HCT116 (cell line): ENCODE measurements around the gene WASF2. TPM values are rescaled to one million over a fixed set of nuclear protein-coding genes. Genes with fewer than 3 reads are reported as not detected.

Experiments used
- ATAC-seq: fragments of 200-7000 bp; cut with Tn5 transposase; 2 replicates; pipeline ENCODE4 v1.9.1; 2020; ENCODE audit warnings: mild to moderate bottlenecking, moderate library complexity
- BruUV-seq: library from RNA; stranded (reverse); fragments of 400-500 nt; replicated peaks from 2 replicates; lab custom pipeline; 2021; lab: Mats Ljungman, UMichigan
- CTCF ChIA-PET: fragments of 300-600 bp; sonication (Branson Sonifier 250); formaldehyde crosslinking; loops from one replicate; lab custom pipeline; 2021; ENCODE audit warnings: antibody characterized with exemption; lab: Charles Lee
- POLR2A ChIA-PET: fragments of 300-600, 350-600 bp; sonication (Branson Sonifier 250); formaldehyde crosslinking; loops from one replicate; lab custom pipeline; 2021; ENCODE audit warnings: antibody characterized with exemption; lab: Charles Lee
- RAD21 ChIA-PET, 2 experiments: fragments of 300-600 bp; sonication (Branson Sonifier 250); formaldehyde crosslinking; loops; one replicate each; lab custom pipeline; 2023; ENCODE audit warnings: low total read pairs in 2 of 2; ENCODE audit not compliant: uncharacterized antibody in 2 of 2, unreplicated experiment in 2 of 2, low non-redundant PET in 1 of 2; lab: Charles Lee
- DNase-seq: peaks from one replicate; pipeline ENCODE4 v3.0.0-alpha.2; 2010; ENCODE audit warnings: low read depth, low spot score
- H2AFZ ChIP-seq: fragments of 200-600 bp; shearing (Covaris generic), sonication (generic); 2 replicates; pipeline ENCODE4 v1.6.1; 2017; ENCODE audit warnings: low read depth, mixed run types, mixed read lengths, antibody characterized with exemption, low read length; ENCODE audit not compliant: poor library complexity, severe bottlenecking
- H3K27ac ChIP-seq: 2 replicates; pipeline ENCODE4 v1.5.1; 2012; ENCODE audit warnings: low read depth, low read length
- H3K27me3 ChIP-seq: fragments of 200-600 bp; sonication (generic); 2 replicates; pipeline ENCODE4 v1.6.1; 2016; ENCODE audit warnings: mixed run types, low read length, mixed read lengths; ENCODE audit not compliant: insufficient read depth
- H3K36me3 ChIP-seq, 2 experiments: fragments of 200-500 bp in 1 of 2; fragments of 200-600 bp in 1 of 2; sonication (Bioruptor generic) in 1 of 2; sonication (generic) in 1 of 2; 2 replicates each; pipeline versions ENCODE4 v1.5.1 to v1.6.1; 2014 to 2016; ENCODE audit warnings: low read length in 2 of 2, inconsistent platforms in 1 of 2, mixed read lengths in 1 of 2, mixed run types in 1 of 2; ENCODE audit not compliant: insufficient read depth in 2 of 2, control insufficient read depth in 1 of 2
- H3K4me1 ChIP-seq, 2 experiments: fragments of 200-600 bp in 1 of 2; sonication (generic) in 1 of 2; 2 replicates each; pipeline versions ENCODE4 v1.5.1 to v1.6.1; 2012 to 2017; ENCODE audit warnings: low read length in 2 of 2, inconsistent platforms in 1 of 2, mild to moderate bottlenecking in 1 of 2, mixed read lengths in 1 of 2, mixed run types in 1 of 2, moderate library complexity in 1 of 2; ENCODE audit not compliant: insufficient read depth in 2 of 2, control insufficient read depth in 1 of 2
- H3K4me2 ChIP-seq: fragments of 200-600 bp; sonication (generic); 2 replicates; pipeline ENCODE4 v1.6.1; 2017; ENCODE audit warnings: mixed run types, low read length, mixed read lengths
- H3K4me3 ChIP-seq, 2 experiments: fragments of 200-600 bp in 1 of 2; sonication (generic) in 1 of 2; replicated peaks in 1 of 2; 2 replicates each; pipeline ENCODE4 v1.5.1; 2011 to 2016; ENCODE audit warnings: low read length in 2 of 2, control low read depth in 1 of 2, low read depth in 1 of 2, mild to moderate bottlenecking in 1 of 2, mixed read lengths in 1 of 2, mixed run types in 1 of 2
- H3K79me2 ChIP-seq: fragments of 200-600 bp; sonication (generic); 2 replicates; pipeline ENCODE4 v1.6.1; 2017; ENCODE audit warnings: mild to moderate bottlenecking, mixed run types, low read length, moderate library complexity, mixed read lengths; ENCODE audit not compliant: insufficient read depth
- H3K9ac ChIP-seq: fragments of 200-600 bp; sonication (generic); 2 replicates; pipeline ENCODE4 v1.6.1; 2016; ENCODE audit warnings: low read length, mixed read lengths
- H3K9me2 ChIP-seq: fragments of 200-600 bp; sonication (generic), shearing (Covaris generic); 2 replicates; pipeline ENCODE4 v1.6.1; 2017; ENCODE audit warnings: mixed run types, mild to moderate bottlenecking, moderate library complexity; ENCODE audit not compliant: insufficient read depth
- H3K9me3 ChIP-seq, 2 experiments: fragments of 200-500 bp in 1 of 2; fragments of 200-600 bp in 1 of 2; sonication (Bioruptor generic) in 1 of 2; sonication (generic) in 1 of 2; 2 replicates each; pipeline ENCODE4 v1.6.1; 2014 to 2017; ENCODE audit warnings: low read length in 2 of 2, mixed read lengths in 2 of 2, inconsistent platforms in 1 of 2, low read depth in 1 of 2, mild to moderate bottlenecking in 1 of 2, mixed run types in 1 of 2, moderate library complexity in 1 of 2; ENCODE audit not compliant: control insufficient read depth in 1 of 2, insufficient read depth in 1 of 2
- H4K20me1 ChIP-seq: fragments of 200-600 bp; sonication (generic), shearing (Covaris generic); 2 replicates; pipeline ENCODE4 v1.6.1; 2017; ENCODE audit warnings: mixed run types, mild to moderate bottlenecking, moderate library complexity; ENCODE audit not compliant: insufficient read depth
- CEBPB ChIP-seq: IDR thresholded peaks from 2 replicates; pipeline ENCODE4 v1.6.1; 2012; ENCODE audit warnings: low read depth
- CTCF ChIP-seq, 3 experiments: fragments of 200-600 bp in 1 of 3; sonication (generic) in 1 of 3; IDR thresholded peaks in 2 of 3; conservative IDR thresholded peaks in 1 of 3; 2 replicates each; pipeline ENCODE4 v1.5.1; 2012 to 2017; ENCODE audit warnings: low read depth in 2 of 3, low read length in 2 of 3, antibody characterized with exemption in 1 of 3, borderline replicate concordance in 1 of 3, control low read depth in 1 of 3, mild to moderate bottlenecking in 1 of 3, mixed read lengths in 1 of 3, mixed run types in 1 of 3, moderate library complexity in 1 of 3; ENCODE audit not compliant: insufficient read depth in 1 of 3
- EZH2 ChIP-seq: fragments of 200-600 bp; sonication (generic); IDR thresholded peaks from 2 replicates; pipeline ENCODE4 v1.6.1; 2017; ENCODE audit warnings: antibody characterized with exemption, mixed run types
- RAD21 ChIP-seq: IDR thresholded peaks from 2 replicates; pipeline ENCODE4 v1.6.1; 2012; ENCODE audit warnings: low read depth, mild to moderate bottlenecking
- SIN3A ChIP-seq: IDR thresholded peaks from 2 replicates; pipeline ENCODE4 v1.6.1; 2012; ENCODE audit warnings: low read depth
- SRF ChIP-seq: IDR thresholded peaks from 2 replicates; pipeline ENCODE4 v1.6.1; 2012; ENCODE audit warnings: low read depth
- YY1 ChIP-seq: IDR thresholded peaks from 2 replicates; pipeline ENCODE4 v1.6.1; 2011; ENCODE audit warnings: low read length, low read depth, moderate library complexity, mild to moderate bottlenecking; ENCODE audit not compliant: insufficient replicate concordance; ENCODE audit errors: extremely low read depth
- ZNF274 ChIP-seq: fragments of 200-500 bp; sonication (Bioruptor generic); IDR thresholded peaks from 2 replicates; pipeline ENCODE4 v1.6.1; 2014; ENCODE audit warnings: mild to moderate bottlenecking, low read depth, low read length, inconsistent platforms
- intact Hi-C: fragments of 100-400 bp; cut with micrococcal nuclease; formaldehyde crosslinking; loops from 2 replicates; pipeline ENCODE4 v1.10.0; 2022
- total RNA-seq: library from RNA; stranded (reverse); gene quantifications from one replicate; pipeline ENCODE4 v1.2.1, GENCODE V29; 2021; ENCODE audit not compliant: unreplicated experiment

The WASF2 gene
- total RNA-seq, 1 experiment from 2014 or later: 111 TPM

- intact Hi-C loops: no loop called here
- DNase-seq (no peak), ATAC-seq (no peak)
- H3K4me2 ChIP-seq: no peak overlapping the region
- no peaks in the 10 kb centered on the region for H3K9me2 ChIP-seq
- TF ChIP-seq CTCF (IDR thresholded peaks at IDR 0.05 in 2 of 3, conservative IDR thresholded peaks at IDR 0.05 in 1 of 3; ENCODE audit: borderline replicate concordance in 1 of 3, insufficient read depth in 1 of 3, low read depth in 2 of 3, low read length in 2 of 3): no peak
- TF ChIP-seq SIN3A: no peak
- no peak for TF ChIP-seq RAD21
- TF ChIP-seq CEBPB: no peak
- TF ChIP-seq SRF: no peak
- no peak for TF ChIP-seq EZH2
- no peak for TF ChIP-seq YY1
- TF ChIP-seq ZNF274: no peak
- peaks cover 5 to 10% of the 10 kb centered on the region in 2 experiments; a peak in 3 of 4 replicates for H3K36me3 ChIP-seq
- H3K27ac ChIP-seq: no peak overlapping the region
- H4K20me1 ChIP-seq: 0 out of 2 replicates have a peak, but pooled peaks cover 3% of the 10 kb centered on the region
- ChIA-PET RAD21 (no interaction called here), POLR2A (interaction anchor here (1.2 kb wide), 1 partner anchor 8 kb away, joined by 3 read pairs; no protein-coding TSS in a partner anchor), CTCF (interaction anchor here (1.2 to 1.5 kb wide), 2 partner anchors 12 to 37 kb away, joined by 3 to 4 read pairs; no protein-coding TSS in a partner anchor)
- peaks cover 66% of the 10 kb centered on the region for H3K79me2 ChIP-seq
- no peaks in the 10 kb centered on the region for H3K4me1 ChIP-seq
- BruUV-seq: no TSS peak
- no peaks in the 10 kb centered on the region for H3K9me3 ChIP-seq
- no peak overlapping the region for H2AFZ ChIP-seq
- no peak overlapping the region for H3K9ac ChIP-seq
- no peak overlapping the region for H3K4me3 ChIP-seq
- H3K27me3 ChIP-seq: no peaks in the 10 kb centered on the region
Measured at GRCh38 chr1:27428316-27429028, 61.5 kb downstream of the WASF2 start.
